H1 (cell line): ENCODE measurements around the gene CNNM4. TPM values are rescaled to one million over a fixed set of nuclear protein-coding genes. Genes with fewer than 3 reads are reported as not detected.
A peak's percentile ranks its signal among the peaks of the same experiment; 100 is the strongest.

Source experiments
- CHD7 ChIP-seq: fragments of 300-600 bp; sonication (generic); IDR thresholded peaks from 2 replicates; pipeline ENCODE4 v1.7.1; 2012; ENCODE audit warnings: low read length, moderate library complexity, mild to moderate bottlenecking, inconsistent platforms; ENCODE audit not compliant: insufficient replicate concordance
- FOSL1 ChIP-seq: IDR thresholded peaks from 2 replicates; pipeline ENCODE4 v1.6.1; 2011; ENCODE audit warnings: mild to moderate bottlenecking, low read depth, low read length, moderate library complexity; ENCODE audit not compliant: insufficient read depth
- GABPA ChIP-seq: IDR thresholded peaks from 2 replicates; pipeline ENCODE4 v1.6.1; 2011; ENCODE audit warnings: mild to moderate bottlenecking, low read length, moderate library complexity, borderline replicate concordance; ENCODE audit not compliant: insufficient read depth
- JUND ChIP-seq: IDR thresholded peaks from 2 replicates; pipeline ENCODE4 v1.6.1; 2011; ENCODE audit warnings: mild to moderate bottlenecking, improper control_type of control experiment, low read length
- RNF2 ChIP-seq: fragments of 200-900, 300-1000 bp; sonication (generic); IDR thresholded peaks from 2 replicates; pipeline ENCODE4 v1.7.1; 2016; ENCODE audit warnings: borderline replicate concordance, low read depth, mild to moderate bottlenecking, antibody characterized with exemption, low read length; ENCODE audit not compliant: poor library complexity, severe bottlenecking; ENCODE audit errors: missing control alignments
- SIRT6 ChIP-seq: IDR thresholded peaks from one replicate; pipeline ENCODE4 v1.7.1; 2012; ENCODE audit warnings: low read length, inconsistent platforms
- YY1 ChIP-seq: IDR thresholded peaks from 2 replicates; pipeline ENCODE4 v1.6.1; 2011; ENCODE audit warnings: low read depth, mild to moderate bottlenecking, low read length
- polyA plus RNA-seq, 7 experiments: library from polyadenylated mRNA; depleted of rRNA in 3 of 7; stranded (reverse) in 5 of 7; unstranded in 2 of 7; fragments of >200 nt in 5 of 7; fragments of 200-250 nt in 2 of 7; gene quantifications; 1 replicate in 5 of 7; 2 replicates in 1 of 7; 4 replicates in 1 of 7; pipeline versions ENCODE4 v1.2.1 to v1.2.3, GENCODE V29; 2011 to 2013; ENCODE audit warnings: missing spikeins in 2 of 7, mixed read lengths in 2 of 7
- total RNA-seq: library from RNA; stranded (reverse); fragmentation: NEBNext Ultra II Directional; extraction: Animal tissue kit (Norgen Biotek cat#: 25700); gene quantifications from 2 replicates; pipeline ENCODE4 v1.2.1, GENCODE V29; 2021

The CNNM4 gene
- total and polyA plus RNA-seq, 2 of the 8 experiments (the other 6 are each of a cell fraction or from before 2014, with no cell fraction given), result 10.3 to 11.0 TPM

DNA sequence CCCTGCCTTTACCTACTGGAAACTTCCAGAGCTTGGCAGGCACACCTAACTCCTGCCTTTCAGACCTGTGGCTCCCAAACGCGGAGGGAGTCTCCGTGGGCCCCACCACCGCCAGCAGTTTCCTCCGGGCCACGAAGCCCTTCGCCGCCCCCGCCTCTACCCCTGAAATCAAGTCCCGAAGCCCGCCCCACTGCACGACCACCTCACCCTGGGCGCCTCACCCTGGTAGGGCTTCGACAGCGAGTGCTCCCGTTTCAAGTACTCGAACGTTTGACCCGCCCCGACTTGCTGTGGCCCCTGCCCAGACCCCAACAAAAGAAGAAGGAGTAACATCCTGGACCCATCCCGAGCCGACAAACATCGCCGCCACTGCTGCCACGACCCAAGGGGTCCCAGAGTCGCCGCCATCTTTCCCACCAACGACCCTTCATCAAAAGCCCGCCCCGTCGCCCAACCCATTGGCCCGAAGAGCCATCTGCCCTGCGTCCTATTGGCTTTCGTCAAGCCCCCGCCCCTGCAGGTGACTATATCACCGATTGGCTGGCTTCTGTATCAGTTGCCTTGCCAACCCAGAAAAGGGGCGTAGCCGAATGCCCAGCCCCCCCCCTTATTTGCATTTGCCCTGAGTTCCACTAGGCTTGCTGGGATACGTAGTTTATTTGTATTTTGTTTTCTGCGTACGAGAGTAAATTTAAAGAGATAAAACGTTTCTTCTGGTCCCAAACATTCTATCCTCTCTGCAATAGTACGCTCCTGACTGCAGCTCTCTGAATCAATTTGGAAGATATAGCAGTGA lies 20.9 kb upstream of the CNNM4 start, which contains the start of gene LMAN2L (continued):
- TF ChIP-seq CHD7 (no peak), RNF2 (no peak), JUND (peak; percentile 36; the same call in 1 of the 2 replicates), SIRT6 (no peak), YY1 (peak; percentile 94), GABPA (no peak), FOSL1 (no peak)
